ENCODE measurements around the gene TXNRD3.
"Not testable (repeated sequence)": the region's sequence is repeated elsewhere in the genome, so short reads cannot be mapped to it uniquely, and the experiment has no call there.

The TXNRD3 gene

DNA sequence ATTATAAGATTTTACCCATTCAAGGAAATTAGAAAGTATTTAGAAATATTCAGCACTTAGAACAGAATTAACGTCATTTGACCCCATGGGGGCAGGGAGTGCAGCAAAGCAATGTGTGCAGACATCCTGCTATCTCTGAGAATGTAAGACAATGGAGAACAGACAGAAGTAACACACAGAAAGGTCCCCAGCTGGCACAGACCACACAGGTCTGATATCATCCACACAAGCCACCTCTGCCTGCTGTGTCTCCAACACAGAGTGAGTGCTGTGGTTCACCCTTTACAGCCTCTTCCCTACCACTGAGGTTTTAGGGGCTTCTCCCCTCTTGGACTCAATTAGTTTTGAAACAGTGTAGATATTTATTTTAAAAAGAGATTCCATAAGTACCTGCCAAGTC lies 16.1 kb downstream of the TXNRD3 start:
- DNase-seq, result no peak

DNA sequence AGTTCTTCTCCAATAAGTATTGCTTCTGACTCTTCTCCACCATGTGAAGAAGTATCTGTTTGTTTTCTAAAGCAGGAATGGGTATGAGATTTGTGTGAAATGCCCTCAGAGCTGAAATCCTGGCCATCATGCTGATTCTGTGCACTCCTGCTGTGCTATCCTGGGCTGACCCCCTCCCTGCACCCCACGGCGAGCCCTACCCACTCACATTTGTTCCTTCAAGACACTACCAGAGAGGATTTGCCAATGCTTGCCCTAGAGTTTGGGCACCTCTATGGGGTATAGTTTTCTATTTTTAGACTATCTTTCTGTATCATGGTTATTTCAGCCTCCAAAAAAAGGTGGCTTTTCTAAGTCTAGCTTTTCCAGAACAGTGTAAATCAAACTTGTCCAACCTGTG lies 18.5 kb downstream of the TXNRD3 start:
- DNase-seq, result no peak

DNA sequence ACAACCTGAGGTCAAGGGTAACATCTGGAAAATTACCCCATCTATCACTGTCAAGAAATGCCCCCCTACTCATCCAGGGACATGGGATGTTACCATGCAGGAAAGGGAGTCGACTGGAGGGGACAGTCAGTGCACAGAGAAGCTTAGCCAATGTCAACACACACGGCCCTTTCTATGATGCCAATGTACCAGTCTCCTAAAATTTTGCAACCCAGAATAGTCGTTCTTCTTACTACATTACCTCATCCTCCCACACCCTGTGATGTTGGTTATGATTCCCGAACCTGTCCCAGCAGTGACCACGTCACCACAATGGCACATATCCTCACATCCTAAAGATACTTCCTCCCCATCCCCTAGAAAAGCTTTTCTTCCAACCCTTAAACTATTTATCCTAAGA lies 20.1 kb downstream of the TXNRD3 start:
- DNase-seq, result no peak

DNA sequence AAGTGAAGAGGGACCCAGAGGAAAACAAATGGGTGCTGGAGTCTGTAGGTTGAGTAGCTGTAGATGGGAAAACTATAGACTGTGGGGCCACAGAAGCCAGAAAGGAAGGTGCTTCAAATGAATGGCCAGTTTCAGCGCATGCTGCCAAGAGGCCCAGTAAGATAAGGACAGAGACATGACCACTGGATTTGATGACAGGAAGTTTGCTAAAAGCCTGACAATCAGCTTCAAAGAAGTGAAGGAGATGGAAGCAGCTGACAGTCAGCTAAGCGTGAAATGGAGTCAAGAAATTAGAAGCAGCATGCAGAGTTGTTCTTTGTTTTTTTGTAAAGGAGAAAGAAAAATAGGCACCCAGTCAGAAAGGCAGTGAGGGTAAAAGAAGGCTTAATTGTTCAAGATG lies 24.9 kb downstream of the TXNRD3 start:
- no peak for DNase-seq

DNA sequence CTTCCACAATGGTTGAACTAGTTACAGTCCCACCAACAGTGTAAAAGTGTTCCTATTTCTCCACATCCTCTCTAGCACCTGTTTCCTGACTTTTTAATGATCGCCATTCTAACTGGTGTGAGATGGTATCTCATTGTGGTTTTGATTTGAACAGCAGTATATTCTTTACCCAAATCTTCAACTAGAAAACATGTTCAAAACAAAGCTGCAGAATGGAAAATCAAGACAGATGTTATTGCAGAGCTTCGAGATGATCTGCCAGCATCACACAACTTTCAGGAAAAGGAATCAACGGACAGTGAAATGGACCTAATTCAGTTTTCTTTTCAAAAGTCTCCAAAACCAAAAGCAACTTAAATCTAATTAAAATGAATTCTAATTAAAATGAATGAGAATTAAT lies 29.2 kb downstream of the TXNRD3 start:
- not testable (repeated sequence) for DNase-seq

DNA sequence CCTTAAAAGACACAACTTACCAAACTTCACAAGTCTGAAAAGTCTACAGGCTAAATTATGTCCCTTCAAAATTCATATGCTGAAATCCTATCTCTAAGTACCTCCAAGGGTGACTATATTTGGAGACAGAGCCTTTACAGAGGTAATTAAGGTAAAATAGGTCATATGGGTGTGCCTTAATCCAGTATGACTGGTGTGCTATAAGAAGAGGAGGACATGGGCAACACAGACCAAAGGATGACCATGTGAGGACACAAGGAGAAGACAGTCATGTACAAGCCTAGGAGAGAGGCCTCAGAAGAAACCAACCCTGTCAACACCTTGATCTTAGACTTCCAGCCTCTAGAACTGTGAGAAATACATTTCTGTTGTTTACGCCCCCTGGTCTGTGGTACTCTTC lies 32.2 kb downstream of the TXNRD3 start:
- no peak for DNase-seq

DNA sequence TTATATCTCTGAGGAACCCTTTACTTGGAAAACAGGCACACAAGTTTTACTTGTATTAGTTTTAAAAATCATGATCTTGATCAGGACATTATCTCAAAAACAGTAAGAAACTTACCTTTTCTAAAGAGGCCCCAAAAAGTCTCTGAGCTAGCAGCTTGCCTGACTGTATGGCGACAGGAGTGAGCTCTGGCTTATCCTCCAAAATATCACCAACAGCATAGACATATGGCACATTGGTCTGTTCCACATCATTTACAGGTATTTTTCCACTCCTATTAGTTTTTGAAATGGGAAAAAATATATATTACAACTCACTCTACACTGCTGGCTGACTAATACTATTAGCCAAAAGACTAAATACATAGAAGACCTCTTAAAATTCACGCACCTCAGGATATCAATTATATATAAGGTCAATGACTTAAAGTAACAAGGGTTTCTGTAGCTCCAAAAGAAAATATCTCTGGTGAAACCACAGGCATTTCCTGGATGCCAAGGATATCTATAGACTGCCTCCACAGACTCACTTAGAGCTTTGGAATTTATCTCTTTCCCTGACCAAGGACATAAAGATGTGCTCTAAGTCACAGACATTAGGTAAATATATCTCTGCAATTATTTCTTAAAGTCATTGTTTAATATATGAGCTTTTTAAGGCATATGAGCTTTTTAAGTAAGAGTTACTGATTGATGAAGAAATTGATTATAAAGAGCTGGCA lies 33.1 kb downstream of the TXNRD3 start:
- DNase-seq, result no peak

DNA sequence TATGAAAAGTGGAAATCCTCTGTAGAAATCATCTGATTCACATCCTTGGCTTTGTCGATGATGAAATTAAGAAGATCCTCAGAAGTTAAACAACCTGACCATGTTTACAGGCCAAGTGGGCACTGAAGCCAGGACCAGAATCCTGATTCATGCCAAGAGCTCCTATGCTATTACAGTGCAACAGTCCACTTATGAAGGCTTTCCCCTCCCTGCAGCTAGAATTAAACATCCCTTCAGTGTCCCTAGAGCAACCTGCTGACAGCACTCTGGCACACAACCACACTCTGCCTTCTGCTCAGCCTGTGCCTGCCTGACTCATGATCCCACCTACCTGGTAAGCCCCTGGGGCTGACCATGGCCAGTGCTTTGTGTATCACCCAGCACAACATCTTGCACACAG lies 33.8 kb downstream of the TXNRD3 start:
- DNase-seq, result no peak

DNA sequence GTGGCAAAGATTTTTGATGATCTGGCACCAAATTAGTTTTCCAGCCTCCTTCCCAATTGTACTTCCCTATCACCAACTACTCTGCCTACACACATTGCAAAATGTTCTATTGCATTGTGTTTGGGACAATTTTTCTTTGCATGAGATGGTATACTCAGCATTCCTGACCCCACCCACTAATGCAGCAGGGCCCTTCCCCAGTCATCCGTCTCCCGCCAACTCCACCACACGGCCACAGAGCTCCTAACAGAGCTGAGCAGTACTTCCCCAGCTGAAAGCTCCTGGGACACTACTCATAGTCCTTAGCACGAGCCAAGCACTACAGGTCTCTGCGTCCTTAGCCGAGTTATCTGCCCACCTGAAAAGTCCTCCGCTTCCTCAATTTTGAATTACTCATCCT lies 34.2 kb downstream of the TXNRD3 start:
- no peak for DNase-seq

DNA sequence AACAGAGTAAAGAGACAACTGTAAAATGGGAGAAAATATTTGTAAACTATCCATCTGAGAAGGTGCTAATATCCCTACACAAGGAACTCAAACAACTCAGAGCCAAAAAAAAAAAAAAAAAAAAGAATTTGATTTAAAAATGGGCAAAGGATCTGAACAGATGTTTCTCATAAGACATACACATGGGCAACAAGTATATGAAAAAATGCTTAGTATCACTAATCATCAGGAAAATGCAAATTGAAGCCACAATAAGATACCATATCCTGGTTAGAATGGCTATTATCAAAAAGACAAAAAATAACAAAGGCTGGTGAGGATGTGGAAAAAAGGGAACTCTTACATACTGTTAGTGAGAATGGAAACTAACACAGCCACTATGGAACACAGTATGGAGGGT lies 36.2 kb downstream of the TXNRD3 start:
- no peak for DNase-seq

DNA sequence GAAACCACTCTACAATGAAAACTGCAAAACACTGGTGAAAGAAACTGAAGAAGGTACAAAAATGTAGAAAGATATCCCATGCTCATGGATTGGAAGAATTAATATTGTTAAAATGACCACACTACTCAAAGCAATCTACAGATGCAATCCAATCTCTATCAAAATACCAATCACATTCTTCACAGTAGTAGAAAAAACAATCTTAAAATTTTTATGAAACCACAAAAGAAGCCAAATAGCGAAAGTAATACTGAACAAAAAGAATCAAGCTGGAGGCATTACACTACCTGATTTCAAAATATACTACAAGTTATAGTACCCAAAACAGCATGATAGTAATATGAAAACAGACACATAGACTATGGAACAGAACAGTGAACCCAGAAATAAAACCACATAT lies 36.9 kb downstream of the TXNRD3 start:
- no peak for DNase-seq

DNA sequence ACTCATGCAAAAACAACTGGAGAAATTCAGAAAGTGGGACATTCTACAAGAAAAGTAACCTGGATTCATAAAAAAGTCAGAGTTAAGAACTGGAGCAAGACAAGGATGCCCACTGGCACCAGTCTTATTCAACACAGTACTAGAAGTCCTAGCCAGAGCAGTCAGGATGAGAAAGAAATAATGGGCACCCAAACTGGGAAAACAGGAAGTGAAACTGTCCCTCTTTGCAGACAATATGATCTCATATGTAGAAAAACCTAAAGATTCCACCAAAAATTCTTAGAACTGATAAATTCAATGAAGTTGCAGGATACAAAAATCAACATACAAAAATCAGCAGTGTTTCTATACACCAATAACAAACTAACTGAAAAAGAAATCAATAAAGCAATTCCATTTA lies 37.4 kb downstream of the TXNRD3 start:
- DNase-seq, result no peak

DNA sequence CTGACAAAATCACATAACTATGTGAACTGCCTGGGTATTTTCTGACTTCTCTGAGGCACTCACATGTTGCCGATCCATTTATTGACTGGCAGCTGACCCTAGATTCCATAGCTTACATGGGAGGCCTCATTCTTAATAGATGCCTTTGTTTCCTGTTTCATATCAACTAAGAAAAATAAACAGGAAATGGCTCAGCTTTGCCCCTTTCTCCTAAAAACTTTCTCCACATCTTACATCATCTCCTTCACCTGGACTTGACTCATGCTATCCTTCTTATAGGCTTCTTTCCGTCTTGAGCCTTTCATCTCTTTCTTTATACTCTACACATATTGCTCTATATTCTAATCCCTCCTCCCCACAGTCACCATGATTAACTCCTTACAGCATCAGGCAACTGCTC lies 38.0 kb downstream of the TXNRD3 start:
- no peak for DNase-seq

DNA sequence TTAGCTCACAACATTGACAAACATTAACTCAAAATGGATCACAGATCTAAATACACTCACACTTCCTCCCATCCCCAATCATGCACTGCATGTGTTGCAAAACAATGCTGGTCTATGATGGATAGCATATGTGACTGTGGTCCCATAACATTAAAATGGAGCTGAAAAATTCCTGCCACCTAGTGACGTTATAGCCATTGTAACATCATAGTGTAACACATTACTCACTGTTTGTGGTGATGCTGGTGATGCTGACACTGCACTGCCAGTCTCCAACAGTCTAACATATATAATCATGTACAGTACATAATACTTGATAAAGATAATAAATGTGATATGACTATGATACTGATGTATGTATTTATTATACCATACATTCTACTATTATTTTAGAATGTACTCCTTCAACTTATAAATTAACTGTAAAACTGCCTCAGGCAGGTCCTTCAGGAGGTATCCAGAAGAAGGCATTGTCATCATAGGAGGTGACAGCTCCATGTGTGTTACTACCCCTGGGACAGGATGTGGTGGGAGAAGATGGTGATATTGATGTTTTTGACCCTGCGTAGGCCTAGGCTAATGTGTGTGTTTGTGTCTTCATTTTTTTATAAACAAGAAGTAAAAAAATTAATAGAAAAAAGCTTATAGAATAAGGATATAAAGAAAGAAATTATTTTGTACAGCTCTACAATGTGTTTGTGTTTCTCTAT lies 41.3 kb downstream of the TXNRD3 start:
- DNase-seq, result no peak

DNA sequence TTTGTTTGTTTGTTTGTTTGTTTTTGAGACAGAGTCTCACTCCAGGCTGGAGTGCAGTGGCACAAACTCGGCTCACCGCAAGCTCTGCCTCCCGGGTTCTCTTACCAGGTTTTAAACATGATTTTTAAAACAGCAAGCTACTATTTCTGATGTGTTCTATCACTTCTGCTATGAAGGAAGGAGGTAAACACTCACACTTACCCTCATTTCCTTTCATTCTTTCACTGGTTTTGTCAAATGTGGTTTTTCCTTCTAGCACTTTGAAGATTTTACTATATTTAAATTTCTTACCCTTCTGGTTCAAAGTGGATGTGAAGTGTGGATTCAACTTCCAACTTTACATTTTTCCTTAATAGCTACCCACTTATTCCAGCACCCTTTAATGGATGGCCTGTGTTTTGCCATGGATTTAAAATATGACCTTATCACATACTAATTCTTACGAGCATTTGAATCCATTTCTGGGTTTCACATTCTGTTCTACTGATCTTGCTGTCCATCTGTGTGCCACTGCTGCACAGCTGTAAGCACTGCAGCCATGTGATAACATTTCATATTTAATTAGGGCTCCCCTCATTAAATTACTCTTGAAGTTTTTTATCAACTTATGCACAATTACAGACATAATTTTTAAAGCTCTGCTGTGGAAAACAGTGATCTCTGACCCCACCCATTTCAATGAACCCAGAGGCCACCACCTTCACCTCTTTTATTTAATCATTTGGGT lies 42.3 kb downstream of the TXNRD3 start:
- DNase-seq, result no peak

DNA sequence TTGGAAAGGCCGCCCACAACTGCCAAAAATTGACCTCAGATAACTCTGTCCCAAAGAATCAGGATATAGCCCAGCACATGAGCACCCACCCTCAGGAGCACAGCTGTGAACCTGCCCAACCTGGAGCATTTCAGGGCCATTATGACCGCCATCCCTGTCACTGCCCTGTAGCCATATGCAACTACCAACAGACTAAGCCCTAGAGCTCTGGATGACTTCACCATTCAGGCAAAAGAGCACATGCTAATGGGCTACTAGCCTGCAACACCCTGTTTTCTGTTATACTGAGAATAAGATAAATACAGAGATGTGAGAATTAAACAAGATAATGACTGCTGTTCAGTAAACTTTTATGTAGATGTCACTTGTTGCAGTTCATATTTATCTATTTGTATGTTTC lies 45.0 kb downstream of the TXNRD3 start:
- no peak for DNase-seq

DNA sequence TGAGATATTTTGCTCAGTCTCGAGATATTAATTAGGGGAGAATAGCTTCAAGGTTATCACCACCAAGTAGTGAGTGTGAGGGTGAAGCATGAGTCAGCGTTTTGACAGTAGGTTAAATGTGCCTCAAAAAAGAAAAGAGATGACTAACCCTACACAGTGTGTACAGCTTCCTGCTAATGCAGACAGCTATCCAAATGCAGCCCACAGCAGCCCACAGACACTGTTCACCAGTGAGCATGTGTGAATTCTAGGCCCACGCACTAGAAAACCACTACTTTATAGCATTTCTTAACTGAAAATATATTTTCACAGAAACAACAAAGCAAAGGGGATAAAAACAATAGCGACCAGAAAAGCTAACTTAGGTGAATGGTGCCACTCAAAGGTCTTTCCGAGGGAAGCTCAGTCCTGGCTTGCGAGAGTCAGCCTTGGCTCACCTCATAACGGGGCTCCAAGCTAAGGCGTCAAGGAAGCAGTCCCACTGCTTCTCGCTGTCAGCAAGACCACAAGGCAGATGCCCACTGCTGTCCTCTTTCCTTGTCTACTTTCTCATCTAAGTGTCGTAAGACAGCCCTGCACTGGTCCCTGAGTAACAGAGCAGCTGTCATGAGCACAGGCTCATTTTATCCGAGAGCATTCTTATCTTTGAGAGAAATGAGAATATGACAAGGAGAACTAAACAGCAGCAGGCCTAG lies 47.6 kb downstream of the TXNRD3 start:
- DNase-seq, result no peak

DNA sequence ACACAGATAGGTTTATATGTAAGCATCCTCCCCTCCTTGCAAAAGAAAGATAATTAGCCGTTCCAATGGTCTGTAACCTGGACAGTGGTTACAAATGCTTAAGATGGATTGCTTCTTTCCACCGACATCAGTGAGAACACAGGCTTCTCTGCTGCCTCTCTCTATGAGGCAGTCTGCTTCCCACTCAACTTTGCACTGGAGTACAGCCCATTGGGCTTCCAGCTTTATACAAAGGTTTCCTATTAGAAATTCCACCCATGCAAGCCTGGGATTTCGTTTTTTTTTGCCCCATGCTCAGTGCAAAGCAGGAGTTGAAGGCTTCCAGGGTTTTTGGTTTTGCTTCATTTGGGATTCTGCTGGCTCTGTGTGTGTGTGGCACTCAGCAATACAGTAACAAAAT lies 48.9 kb downstream of the TXNRD3 start:
- DNase-seq, result no peak

DNA sequence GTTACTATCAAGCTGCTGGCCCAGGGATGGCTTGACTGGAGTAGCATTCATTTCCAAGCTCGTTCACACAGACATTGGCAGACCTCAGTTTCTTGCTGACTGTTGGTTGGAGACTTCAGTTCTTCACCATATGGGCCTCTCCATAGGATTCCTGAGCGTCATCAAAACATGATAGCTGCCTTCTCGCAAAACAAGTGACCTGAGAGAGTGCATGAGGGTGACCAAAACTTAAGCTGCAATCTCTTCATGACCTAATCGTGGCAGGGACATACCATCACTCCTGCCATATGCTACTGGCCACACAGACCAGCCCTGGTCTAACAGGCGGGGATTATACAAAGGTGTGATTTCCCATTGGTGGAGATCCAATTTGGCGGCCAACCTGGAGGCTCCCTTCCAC lies 50.2 kb downstream of the TXNRD3 start:
- DNase-seq, result no peak

DNA sequence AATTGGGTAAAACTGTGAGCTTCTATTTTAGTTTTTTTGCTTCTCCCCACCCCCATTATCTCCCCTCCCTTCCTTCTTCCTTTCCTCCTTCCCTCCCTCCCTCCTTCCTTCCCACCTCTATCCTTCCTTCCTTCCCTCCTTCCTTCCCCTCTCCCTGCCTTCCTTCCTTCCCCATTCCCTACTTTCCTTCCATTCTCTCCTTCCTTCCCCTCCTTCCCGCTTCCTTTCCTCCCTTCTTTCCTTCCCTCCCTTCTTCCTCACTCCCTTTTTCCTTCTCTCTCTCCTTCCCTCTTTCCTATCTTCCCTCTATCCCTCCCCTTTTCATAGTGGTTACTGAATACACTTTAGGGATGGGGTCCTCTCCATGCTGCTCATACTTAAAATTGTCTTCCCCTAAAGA lies 55.8 kb downstream of the TXNRD3 start:
- DNase-seq, result no peak

DNA sequence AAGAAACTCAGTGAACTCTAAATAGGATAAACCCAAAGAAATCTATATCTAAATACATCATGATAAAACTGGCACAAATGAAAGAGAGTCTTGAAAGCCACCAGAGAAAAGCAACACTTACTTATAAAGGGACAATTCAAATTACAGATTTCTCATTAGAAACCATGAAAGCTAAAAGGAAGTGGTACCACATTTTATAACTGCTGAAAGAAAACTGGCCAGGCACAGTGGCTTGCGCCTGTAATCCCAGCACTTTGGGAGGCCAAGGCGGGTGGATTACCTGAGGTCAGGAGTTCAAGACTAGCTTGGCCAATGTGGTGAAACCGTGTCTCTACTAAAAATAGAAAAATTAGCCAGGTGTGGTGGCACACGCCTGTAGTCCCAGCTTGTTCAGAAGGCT lies 59.4 kb downstream of the TXNRD3 start:
- DNase-seq, result not testable (repeated sequence)

DNA sequence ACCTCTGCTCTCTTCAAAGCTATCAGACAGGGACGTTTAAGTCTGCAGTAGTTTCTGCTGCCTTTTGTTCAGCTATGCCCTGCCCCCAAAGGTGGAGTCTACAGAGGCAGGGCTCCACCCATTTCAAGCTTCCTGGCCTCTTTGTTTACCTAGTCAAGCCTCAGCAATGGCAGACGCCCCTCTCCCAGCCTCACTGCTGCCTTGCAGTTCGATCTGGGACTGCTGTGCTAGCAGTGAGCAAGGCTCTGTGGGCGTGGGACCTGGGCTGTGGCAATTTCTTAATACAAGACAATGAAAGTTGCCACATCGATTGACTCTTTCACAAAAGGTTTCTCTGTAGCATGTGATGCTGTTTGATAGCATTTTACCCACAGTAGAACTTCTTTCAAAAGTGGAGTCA lies 63.4 kb downstream of the TXNRD3 start:
- not testable (repeated sequence) for DNase-seq

DNA sequence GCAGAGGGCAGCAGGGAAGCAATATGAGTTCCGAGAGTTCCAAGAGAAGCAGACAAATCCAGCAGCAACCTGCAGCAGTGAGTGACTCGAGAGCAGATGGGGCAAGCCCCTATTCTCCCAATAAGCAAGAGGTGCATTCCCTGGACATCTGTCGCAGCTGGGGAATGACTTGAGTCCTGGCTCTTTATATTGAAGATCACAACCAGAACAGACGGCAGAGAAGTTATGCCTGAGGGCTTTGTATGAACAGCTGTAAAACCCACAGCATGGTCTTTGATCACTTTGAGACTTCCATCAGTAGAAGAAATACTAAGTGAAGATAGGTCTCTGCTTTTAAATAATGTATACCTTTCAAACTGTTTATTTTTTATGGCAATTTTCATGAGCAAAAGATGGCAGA lies 72.6 kb downstream of the TXNRD3 start:
- no peak for DNase-seq

DNA sequence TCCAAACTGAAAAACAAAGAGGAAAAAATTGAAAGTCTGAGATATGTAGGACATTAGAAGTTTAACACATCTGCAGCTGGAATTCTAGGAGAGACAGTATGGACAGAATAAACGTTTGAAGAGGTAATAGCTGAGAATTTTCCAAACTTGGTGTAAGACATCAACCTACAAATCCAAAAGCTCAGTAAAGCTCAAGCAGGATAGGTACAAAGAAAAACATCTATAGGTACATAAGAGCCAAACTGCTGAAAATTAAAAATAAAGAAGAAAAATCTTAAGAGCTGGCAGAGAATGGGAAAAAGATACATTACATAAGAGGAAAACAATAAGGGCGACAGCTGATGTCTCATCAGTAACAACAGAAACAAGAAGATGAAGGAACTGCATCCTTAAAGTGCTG lies 73.4 kb downstream of the TXNRD3 start:
- DNase-seq, result no peak
